ACHN (cell line): ENCODE results near the gene HERC3.

Source experiments
- DNase-seq: peaks from one replicate; pipeline ENCODE4 v3.0.0-alpha.2; 2015
- in situ Hi-C: cut with HindIII; loops from 2 replicates; pipeline ENCODE4 v1.10.0; 2017; ENCODE audit warnings: low sequenced_read_pairs, low pct_ligation_motif_present, low pct_unique_long_range_greater_than_20kb

Gene HERC3

DNA sequence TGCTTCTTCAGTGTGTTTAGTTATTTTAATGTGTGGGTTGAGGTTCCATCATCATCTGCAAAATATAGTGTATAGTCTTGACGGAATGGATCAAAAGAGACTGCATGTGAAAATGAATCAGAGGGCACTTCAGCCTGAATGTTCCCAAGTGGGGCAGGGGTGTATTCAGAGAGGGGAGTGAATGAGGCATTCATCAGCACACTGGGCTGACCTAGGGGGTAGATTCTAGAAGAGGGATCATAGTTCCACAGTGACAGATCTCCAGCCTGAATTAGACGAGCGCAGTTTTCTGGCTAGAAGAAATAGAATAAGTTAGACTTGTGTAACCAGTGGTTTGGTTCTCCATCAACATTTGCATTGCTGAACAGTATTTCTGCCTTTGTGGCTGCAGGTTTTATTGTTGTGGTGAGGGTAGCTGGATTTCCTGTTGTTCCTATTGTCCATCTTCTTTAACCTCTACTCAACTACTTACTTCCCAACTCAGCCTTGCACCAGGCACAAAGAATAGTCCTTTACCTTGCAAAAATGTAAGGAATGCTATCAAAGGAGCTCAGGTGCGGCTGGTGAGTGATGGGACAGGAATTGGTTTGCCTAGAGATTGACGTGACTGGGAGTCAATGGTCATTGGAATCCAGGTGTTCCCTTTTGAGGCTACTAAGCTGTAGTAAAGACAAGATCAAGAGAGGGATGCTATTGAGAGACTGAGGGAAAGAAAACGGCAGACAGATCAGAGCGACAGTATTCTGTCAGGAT, 54.4 kb downstream of the HERC3 start:
- DNase-seq, result no peak
- in situ Hi-C loops, result no loop called here

DNA sequence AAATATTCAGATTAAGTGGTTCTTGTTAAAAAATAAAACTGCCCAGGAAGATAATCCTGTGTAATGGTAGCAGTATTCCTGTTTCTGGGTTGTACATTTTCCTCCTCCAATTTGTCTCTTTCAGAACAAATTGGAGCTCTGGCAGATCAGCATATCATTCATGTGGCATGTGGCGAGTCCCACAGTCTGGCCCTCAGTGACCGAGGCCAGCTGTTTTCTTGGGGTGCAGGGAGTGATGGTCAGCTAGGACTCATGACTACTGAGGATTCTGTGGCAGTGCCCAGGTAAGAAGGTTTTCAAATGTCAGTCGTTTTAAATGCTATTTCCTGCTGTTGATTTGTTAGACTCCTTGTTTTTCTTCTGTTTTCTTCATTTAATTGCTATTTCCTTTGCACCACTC, 57.4 kb downstream of the HERC3 start:
- in situ Hi-C loops, result no loop called here
- DNase-seq, result no peak

DNA sequence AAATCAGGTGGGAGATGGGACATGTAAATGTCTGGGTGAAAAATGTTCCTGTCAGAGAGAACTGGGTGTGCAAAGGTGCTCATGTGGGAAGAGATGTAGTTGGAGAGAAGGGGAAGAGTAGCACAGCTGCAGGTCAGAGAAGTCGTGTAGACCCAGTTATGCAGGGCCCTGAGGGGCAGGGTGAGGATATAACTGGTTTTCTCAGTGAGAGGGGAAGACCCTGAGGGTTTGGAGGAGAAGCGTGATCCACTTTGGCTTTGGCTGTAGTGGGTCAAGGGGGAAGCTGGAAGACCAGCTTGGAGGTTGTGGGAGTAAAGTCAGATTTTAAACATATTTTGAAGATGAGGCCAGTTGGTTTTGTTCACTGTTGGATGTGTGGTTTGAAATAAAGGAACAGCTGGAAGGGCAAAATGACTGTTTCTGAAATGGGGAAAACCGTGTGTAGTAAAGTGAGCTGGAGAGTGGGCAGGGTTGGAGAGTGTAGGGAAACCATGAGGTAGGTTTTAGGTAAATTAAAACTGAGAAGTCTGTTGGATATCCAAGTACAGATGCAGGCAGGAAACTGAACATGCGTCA, 61.2 kb downstream of the HERC3 start:
- no peak for DNase-seq
- in situ Hi-C loops, result no loop called here

DNA sequence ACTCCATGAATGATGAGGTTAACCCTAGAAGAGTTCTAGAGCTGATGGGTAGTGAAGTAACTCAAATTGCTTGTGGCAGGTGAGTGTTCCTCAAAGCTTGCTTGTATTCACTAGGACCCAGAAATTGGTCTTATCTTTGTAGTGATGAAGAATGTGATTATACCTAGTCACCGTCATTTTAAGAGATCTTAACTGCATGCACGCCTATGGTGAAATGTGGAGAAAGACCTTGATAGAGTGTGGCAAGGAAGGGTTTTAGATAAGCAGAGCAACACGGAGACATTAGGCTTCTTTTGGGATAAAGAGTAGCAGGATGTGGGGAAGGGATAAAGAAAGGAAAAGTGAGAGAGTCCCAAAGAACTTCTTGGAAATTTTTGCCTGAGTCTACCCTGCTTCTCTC, 62.9 kb downstream of the HERC3 start:
- no peak for DNase-seq
- in situ Hi-C loops, result no loop called here

DNA sequence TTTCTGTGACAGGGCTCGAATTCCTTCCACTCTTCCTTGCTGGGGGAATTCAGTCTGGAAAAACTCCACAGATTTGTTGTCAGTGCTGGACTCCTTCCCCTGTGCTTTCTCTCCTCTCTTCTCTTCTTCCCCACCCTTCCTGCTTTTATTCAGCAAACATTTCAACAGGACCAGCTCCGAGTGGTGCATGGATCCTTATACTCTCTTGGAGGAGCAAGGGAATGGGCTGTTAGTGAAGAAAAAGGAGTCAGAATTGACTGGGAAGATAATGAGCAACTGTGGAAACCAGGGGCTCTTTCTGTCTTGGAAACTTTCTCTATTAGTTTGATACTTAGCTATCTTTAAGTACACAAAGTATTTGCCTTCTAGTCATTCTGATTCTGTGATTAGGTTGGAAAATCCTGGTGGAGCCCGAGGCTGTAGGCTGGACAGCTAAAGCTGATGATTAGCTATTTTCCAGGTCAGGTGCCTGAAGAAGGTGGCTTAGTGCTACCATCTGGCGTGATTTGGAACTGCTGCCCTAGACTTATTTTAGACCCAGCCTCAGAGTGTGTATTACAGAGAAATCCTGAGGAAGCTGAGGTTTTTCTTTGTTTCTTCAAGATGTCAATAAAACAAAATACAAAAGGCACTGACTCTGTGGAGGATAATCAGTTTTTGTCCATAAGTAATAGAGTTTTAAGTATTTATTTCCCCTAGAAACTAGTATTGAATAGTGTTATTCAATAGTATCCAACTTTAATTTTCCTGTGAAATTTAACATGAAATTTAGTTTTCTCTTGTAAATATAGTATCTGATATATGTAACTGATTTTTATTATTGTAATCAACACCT, 67.0 kb downstream of the HERC3 start:
- in situ Hi-C loops, result no loop called here
- DNase-seq, result peak; percentile 66

DNA sequence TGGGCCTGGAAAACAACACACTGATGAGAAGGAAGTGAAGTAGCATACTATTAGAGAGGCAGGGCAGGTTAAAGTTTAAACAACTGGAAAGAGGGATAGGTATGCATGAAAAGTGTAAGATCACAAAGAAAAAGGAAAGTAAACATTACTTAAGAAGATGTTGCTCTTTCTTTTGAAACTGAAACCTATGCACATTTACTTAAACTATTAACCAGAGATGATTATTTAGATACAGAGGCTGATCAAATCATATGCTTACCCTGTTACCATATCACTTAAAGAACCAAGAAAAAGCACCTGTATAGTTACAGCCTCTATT, 67.6 kb downstream of the HERC3 start:
- in situ Hi-C loops, result no loop called here
- DNase-seq, result no peak

DNA sequence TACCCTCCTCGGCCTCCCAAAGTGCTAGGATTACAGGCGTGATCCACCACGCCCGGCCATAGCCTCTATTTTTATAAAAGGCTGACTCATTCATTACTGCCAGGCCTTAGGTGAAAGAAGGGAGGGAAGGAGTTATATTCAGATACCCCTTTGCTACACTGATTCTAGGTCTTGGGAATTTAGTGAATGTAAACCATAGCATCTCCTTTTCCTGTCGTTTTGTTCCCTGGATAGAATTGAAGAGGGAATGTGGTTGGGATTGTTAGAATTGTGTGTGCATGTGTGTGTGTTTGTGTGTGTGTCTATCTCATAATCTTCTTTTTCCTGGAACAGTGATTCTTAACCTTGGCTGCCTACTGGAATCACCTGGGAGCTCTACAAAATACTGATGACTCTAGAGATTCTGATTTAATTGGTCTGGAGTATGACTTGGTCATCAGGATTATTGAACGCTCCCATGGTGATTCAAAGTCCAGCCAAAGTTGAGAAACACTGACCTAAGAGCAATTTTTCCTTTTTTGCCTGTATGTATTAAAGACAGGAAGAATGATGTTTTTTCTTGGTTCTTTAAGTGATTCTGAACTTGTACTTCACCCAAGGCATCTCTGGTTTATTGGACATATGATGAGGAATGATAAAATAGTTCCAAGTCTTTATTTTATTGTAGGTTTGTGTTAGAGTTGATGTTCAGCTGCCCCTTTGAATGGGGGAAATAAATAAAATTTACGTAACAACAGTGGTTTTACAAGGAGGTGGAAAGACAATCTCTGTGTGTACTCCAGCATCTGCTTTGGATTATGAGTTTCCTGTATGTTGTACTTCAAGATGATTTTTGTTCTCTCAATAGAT, 68.4 kb downstream of the HERC3 start:
- in situ Hi-C loops, result no loop called here
- no peak for DNase-seq

DNA sequence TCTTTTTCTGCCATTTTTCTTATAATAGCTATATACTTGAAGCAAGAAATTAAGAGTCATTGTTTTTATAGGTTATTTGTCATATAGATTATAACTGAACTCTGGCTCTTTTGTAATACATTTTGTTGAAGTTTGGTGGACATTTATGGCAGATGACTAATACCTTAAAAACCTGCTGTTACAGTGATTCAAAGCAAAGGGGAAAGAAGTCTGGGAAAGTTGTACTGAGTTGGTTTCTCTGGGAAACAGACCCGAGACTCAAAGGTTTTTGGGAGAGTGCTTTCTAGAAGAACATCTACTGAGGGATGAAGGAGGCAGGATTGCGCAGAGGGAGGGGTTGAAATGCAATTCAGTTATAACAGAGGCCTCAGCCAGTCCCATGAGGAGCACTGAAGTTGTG, 69.5 kb downstream of the HERC3 start:
- in situ Hi-C loops, result no loop called here
- DNase-seq, result no peak

DNA sequence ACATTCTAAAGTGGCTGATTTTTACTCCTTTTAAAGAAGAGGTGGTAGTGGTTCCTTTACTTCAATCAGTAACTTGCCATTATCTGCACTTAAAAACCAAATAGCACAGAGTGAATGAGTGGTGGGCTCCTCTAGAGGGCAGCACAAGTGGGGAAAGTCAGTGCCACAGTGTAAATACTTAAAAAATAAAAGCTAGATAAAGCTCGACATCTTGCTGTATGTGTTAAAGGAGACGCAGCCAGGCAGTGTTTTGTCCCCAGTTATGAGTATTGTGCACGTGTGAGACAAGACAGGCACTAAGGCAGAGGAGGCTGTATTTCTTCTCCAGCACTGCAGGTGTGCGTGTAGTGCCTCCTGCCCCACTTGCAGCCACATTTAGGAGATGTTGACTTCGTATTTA, 80.7 kb downstream of the HERC3 start:
- peak; percentile 49 for DNase-seq
- in situ Hi-C loops, result no loop called here

DNA sequence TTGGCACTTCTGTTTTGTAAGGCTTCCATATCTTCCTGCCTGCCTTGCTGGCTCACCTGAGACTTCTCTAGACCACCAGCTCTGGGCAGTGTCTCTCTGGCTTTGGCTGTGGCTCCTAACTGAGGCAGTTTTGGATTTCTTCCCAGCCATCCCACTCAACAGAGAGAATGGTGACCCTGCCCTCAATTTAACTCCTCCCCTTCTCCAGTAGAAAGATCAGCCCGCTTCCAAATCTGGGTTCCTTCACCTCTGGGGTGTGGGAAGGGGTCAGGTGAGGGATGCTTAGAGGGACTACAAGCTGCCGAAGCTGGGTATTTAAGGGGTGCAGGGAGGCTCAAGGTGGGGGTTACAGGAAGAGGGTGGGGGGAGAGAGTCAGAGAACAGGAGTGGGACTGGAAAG, 81.6 kb downstream of the HERC3 start:
- in situ Hi-C loops, result no loop called here
- no peak for DNase-seq

DNA sequence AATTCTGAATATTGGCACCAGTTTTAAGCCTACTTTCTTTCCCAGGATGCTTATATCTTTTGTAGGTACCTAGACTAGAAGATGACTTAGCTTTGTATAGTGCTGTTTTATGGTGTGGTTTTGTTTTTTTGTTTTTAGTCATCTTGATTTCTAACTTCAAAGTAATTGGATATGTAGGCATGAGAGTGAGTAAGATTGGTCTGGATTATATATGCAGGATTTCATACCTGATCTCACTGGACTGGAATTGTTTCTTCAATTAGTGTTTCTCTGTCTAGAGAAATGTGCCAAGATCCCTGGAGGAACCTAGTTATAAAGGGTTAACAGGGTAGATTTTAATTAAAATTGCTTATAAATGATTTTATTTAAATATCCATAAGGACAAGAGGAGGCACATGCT, 82.3 kb downstream of the HERC3 start:
- in situ Hi-C loops, result no loop called here
- no peak for DNase-seq

DNA sequence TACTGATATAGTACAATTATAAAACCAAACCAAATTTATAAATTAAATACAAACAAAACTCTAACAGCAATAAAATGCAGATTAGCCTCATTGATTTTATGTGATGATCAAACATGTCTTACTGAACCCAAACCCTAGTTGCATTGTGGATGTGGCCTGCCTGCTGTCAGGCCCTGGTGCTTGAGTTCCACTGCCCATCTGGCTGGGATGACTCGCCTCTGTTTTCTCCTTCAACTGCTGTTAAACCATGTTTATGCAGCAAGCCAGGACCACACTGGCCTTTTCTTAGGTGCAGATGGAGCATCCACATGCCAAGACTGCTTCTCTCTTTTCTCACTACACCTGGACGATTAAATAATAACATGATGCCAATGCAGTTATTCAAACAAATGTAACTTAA, 82.7 kb downstream of the HERC3 start:
- in situ Hi-C loops, result no loop called here
- DNase-seq, result no peak

DNA sequence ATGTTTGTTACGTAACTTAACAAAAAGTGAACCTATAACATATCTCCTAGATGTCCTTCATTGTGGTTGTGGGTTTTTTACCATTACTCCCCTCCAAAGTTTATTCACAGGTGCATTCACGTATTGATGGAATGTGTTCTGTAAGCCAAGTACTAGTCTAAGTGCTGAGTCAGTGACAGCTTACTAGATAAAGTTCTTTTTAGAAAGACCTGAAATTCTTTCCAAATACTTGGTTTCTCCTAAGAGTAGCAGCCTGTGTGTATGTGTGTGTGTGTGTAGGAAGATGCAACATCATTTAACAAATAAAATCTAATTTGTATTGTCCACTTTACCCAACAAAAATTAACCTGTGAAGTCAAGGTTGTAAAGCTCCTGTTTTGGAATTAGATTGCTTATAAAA, 83.3 kb downstream of the HERC3 start:
- in situ Hi-C loops, result no loop called here
- DNase-seq, result no peak

DNA sequence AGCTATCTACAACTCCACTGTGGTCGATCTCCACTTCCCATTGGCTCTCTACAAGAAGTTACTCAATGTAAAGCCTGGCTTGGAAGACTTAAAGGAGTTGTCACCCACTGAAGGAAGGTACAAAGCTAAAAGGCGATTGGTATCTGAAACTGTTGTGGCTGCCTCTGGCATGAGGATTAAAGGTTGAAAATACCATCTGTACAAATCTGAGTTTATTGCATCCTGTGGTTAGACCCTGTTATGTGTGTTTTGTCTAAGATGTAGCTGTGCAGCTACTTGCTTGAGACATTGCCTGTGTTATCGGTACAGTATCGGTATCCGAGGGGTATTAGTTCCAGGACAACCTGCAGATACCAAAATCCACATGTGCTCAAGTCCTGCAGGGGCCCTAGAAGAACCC, 88.9 kb downstream of the HERC3 start:
- no peak for DNase-seq
- in situ Hi-C loops, result no loop called here

DNA sequence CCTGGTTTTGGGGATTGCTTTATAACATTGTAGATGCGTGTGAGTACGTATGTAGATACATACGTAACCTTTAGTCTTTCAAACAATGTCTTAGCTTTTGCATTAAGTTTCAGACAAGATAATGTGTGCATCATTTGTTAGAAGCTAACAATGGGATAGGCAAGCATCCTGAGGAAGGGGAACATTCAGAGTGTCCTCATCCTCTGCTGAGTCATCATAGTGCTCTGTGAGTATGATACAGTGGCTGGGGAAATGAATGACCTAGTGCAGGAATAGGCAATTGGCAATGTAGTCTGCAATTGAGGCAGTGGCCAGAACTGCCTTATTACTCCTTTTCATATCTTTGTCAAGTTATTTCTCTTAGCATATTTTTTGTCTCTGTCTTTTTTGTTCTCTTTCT, 98.1 kb downstream of the HERC3 start:
- DNase-seq, result peak; percentile 28
- in situ Hi-C loops, result no loop called here

DNA sequence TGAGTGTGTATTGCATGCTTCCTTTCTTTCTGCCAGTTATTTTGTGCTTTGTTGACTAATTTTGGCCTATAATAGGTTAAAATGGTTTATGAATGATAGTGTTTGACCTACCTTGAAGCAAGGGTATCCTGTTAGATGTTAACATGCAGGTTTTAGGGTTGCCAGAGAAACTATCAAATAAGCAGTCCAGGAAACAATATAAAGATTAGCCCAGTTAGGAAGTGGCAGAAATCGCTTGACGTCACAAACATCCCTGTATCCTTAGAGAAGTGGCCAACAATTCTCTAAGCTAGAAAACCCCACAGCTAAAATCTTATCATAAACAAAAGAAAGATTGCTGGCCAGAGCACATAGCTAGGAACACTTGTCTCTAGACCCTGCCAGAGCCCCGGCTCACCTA, 101.5 kb downstream of the HERC3 start:
- DNase-seq, result no peak
- in situ Hi-C loops, result no loop called here

DNA sequence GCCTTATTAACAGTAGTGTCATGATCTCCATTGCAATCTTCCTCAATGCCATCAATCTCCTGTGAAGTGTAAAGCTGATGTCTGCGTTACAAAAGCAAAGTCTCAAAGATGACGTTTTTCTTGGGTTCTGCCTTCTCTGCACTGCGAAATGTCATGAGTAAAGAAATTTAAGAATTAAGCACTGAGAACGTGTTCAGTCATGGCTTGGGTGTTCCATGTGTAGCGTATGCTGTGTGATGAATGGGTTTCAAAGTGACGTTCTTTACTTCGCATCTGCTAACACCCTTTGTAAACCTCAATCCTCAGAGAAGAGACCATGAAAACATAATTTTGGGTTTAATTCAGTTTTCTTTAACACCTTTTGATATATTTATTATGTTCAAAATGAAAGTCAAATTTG, 104.3 kb downstream of the HERC3 start:
- in situ Hi-C loops, result no loop called here
- no peak for DNase-seq

DNA sequence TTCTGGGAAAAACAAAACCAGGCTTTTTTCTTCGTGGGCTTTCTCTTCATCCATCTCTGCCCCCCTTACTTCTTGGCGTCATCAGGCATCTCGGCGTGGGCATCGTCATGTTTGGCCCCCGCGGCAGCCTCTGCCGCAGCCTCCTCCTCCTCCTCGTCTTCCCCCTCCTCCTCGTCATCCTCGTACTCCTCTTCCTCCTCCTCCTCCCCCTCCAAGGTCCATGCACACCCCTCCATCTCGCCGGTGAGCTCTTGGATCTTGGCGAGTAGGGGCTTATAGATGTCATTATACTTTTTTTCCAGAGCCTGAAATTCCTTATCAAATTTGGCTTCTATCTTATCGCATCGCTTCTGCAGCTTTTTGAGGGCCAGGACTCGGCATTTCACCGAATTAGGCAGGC, 104.9 kb downstream of the HERC3 start:
- in situ Hi-C loops, result no loop called here
- no peak for DNase-seq
